Fibroblast of lung (primary cell): ENCODE data around the gene STARD3. TPM values are rescaled to one million over a fixed set of nuclear protein-coding genes. Genes with fewer than 3 reads are reported as not detected.

Experiments
- DNase-seq, 2 donors: peaks; one replicate each; pipeline versions ENCODE4 v3.0.0 to v3.0.0-alpha.2; 2010; ENCODE audit warnings: low read depth in 2 of 2
- H2AFZ ChIP-seq: 2 replicates; pipeline ENCODE4 v1.5.1; 2012; ENCODE audit warnings: low read length, control low read depth, inconsistent platforms
- H3K27ac ChIP-seq: 2 replicates; pipeline ENCODE4 v1.5.1; 2011; ENCODE audit warnings: low read length, control low read depth; ENCODE audit not compliant: insufficient read depth
- H3K27me3 ChIP-seq: 2 replicates; pipeline ENCODE4 v1.5.1; 2011; ENCODE audit warnings: mild to moderate bottlenecking, low read length; ENCODE audit not compliant: control insufficient read depth, insufficient read depth
- H3K36me3 ChIP-seq: 2 replicates; pipeline ENCODE4 v1.5.1; 2011; ENCODE audit warnings: low read length; ENCODE audit not compliant: control insufficient read depth, insufficient read depth
- H3K4me1 ChIP-seq: 2 replicates; pipeline ENCODE4 v1.5.1; 2011; ENCODE audit warnings: low read length; ENCODE audit not compliant: control insufficient read depth, insufficient read depth; ENCODE audit errors: extremely low read depth
- H3K4me2 ChIP-seq: 2 replicates; pipeline ENCODE4 v1.5.1; 2011; ENCODE audit warnings: low read length, control low read depth; ENCODE audit not compliant: insufficient read depth; ENCODE audit errors: extremely low read depth
- H3K4me3 ChIP-seq, 4 experiments: fragments of 200-600 bp in 1 of 4; sonication (generic) in 1 of 4; replicated peaks in 1 of 4; 2 replicates each; pipeline ENCODE4 v1.5.1; 2011 to 2016; ENCODE audit warnings: low read length in 4 of 4, low read depth in 3 of 4, mild to moderate bottlenecking in 3 of 4, control low read depth in 2 of 4, inconsistent platforms in 1 of 4, mixed read lengths in 1 of 4; ENCODE audit not compliant: insufficient read depth in 1 of 4; ENCODE audit errors: control extremely low read depth in 1 of 4
- H3K79me2 ChIP-seq: 2 replicates; pipeline ENCODE4 v1.5.1; 2012; ENCODE audit warnings: mild to moderate bottlenecking, low read length, inconsistent platforms; ENCODE audit not compliant: control insufficient read depth, insufficient read depth
- H3K9ac ChIP-seq: 2 replicates; pipeline ENCODE4 v1.5.1; 2011; ENCODE audit warnings: mild to moderate bottlenecking, low read length, control low read depth; ENCODE audit not compliant: insufficient read depth
- H3K9me3 ChIP-seq: 2 replicates; pipeline ENCODE4 v1.5.1; 2012; ENCODE audit warnings: low read depth, low read length; ENCODE audit not compliant: control insufficient read depth, insufficient read depth
- H4K20me1 ChIP-seq: 2 replicates; pipeline ENCODE4 v1.5.1; 2011; ENCODE audit warnings: low read length; ENCODE audit not compliant: control insufficient read depth, insufficient read depth; ENCODE audit errors: extremely low read depth
- EZH2 ChIP-seq: IDR thresholded peaks from 2 replicates; pipeline ENCODE4 v1.5.1; 2012; ENCODE audit warnings: low read length, control low read depth, mild to moderate bottlenecking; ENCODE audit errors: missing control alignments
- polyA plus RNA-seq, 2 donors: library from polyadenylated mRNA; depleted of rRNA in 1 of 2; stranded (reverse) in 1 of 2; unstranded in 1 of 2; fragments of >200 nt; gene quantifications; 2 replicates each; pipeline ENCODE4 v1.2.1, GENCODE V29; 2011 to 2012; ENCODE audit warnings: missing spikeins in 1 of 2
- total RNA-seq: library from RNA; depleted of rRNA; stranded (reverse); fragments of >200 nt; gene quantifications from 2 replicates; pipeline ENCODE4 v1.2.1, GENCODE V29; 2014
- TF ChIP-seq, protein P1 (sequence below), 2 donors: IDR thresholded peaks in 1 of 2; conservative IDR thresholded peaks in 1 of 2; 1 replicate in 1 of 2; 2 replicates in 1 of 2; pipeline ENCODE4 v1.5.1; 2011 to 2012; ENCODE audit warnings: low read length in 2 of 2, control low read depth in 1 of 2, inconsistent platforms in 1 of 2, low read depth in 1 of 2, mild to moderate bottlenecking in 1 of 2

STARD3 gene
- total and polyA plus RNA-seq, 2 donors (not counting 1 experiment from before 2014, with no cell fraction given) = 30.4 to 31.7 TPM

DNA sequence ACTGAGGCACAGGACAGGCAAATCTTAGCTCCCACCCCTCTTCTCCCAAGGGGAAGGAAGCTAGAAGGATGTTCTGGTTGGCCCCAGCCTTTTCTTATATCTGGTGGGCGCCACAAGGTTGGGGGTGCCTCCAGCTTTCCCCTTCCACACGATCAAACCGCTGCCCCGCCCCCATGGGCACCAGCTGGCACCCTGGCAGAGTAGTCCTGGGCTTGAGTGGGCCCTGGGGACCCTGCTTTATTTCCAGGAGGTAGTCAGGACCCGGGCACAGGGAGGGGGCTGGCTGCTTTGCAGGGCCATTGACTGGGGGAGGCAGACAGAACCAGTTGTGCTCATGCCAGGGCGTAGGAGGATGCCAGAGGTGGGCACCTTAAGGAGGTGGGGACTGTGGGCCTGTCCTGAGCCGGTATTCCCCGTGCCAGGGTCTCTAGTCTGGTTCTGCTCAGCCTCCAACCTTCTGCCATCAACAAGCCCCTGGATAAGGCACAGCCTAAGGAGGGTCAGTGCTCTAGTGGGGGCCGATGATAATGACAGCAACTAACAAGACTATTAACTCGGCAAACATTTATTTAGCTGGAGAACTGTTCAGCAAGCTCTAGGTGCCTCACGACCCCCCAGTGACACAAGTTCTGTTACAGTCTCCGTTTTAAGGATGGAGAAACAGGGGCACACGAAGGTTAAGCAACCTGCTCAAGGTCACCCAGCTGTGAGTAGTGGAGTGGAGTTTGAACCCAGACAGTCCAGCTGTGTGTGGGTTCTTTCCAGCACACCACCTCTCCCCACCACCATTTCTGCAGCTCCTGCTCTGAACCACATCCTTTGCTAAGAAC is 17.8 kb upstream of the STARD3 start:
- Histone ChIP-seq H3K9me3 (no peaks in the 10 kb centered on the region), H3K4me3 (no peak overlapping the region), H3K4me2 (peak overlapping the region; percentile 87), H4K20me1 (no peaks in the 10 kb centered on the region), H3K27me3 (peaks cover 25% of the 10 kb centered on the region), H3K27ac (no peak overlapping the region), H3K79me2 (no peaks in the 10 kb centered on the region), H2AFZ (no peak overlapping the region), H3K36me3 (no peaks in the 10 kb centered on the region), H3K9ac (no peak overlapping the region), H3K4me1 (no peaks in the 10 kb centered on the region)
- DNase-seq = no peak
- TF ChIP-seq, protein P1, sequence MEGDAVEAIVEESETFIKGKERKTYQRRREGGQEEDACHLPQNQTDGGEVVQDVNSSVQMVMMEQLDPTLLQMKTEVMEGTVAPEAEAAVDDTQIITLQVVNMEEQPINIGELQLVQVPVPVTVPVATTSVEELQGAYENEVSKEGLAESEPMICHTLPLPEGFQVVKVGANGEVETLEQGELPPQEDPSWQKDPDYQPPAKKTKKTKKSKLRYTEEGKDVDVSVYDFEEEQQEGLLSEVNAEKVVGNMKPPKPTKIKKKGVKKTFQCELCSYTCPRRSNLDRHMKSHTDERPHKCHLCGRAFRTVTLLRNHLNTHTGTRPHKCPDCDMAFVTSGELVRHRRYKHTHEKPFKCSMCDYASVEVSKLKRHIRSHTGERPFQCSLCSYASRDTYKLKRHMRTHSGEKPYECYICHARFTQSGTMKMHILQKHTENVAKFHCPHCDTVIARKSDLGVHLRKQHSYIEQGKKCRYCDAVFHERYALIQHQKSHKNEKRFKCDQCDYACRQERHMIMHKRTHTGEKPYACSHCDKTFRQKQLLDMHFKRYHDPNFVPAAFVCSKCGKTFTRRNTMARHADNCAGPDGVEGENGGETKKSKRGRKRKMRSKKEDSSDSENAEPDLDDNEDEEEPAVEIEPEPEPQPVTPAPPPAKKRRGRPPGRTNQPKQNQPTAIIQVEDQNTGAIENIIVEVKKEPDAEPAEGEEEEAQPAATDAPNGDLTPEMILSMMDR (conservative IDR thresholded peaks at IDR 0.05 in 1 of 2, IDR thresholded peaks at IDR 0.05 in 1 of 2; ENCODE audit: low read depth in 1 of 2, low read length in 2 of 2) = no peak
- no peak for TF ChIP-seq EZH2

DNA sequence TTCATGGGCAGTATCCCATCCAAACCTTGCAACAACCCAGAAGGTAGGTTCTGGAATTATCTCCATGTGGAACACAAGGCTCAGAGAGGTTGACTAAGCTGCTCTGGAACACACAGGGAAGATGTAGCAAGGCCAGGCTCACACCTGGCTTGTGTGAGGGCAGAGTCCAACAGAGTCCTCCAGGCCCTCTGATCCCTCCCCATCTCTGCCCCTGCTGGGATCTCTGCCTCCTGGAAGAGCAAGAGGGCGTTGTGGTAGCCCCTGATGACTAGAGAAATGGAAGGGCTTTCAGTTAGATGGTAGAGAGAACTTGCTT is 17.2 kb upstream of the STARD3 start:
- Histone ChIP-seq H3K4me2 (no peak overlapping the region), H3K9me3 (no peaks in the 10 kb centered on the region), H3K27me3 (peaks cover 25% of the 10 kb centered on the region), H3K9ac (no peak overlapping the region), H3K4me1 (no peaks in the 10 kb centered on the region), H3K36me3 (no peaks in the 10 kb centered on the region), H4K20me1 (no peaks in the 10 kb centered on the region), H3K79me2 (no peaks in the 10 kb centered on the region), H3K4me3 (no peak overlapping the region), H3K27ac (no peak overlapping the region), H2AFZ (no peak overlapping the region)
- DNase-seq = no peak
- TF ChIP-seq, protein P1 (conservative IDR thresholded peaks at IDR 0.05 in 1 of 2, IDR thresholded peaks at IDR 0.05 in 1 of 2; ENCODE audit: low read depth in 1 of 2, low read length in 2 of 2) = no peak
- no peak for TF ChIP-seq EZH2

DNA sequence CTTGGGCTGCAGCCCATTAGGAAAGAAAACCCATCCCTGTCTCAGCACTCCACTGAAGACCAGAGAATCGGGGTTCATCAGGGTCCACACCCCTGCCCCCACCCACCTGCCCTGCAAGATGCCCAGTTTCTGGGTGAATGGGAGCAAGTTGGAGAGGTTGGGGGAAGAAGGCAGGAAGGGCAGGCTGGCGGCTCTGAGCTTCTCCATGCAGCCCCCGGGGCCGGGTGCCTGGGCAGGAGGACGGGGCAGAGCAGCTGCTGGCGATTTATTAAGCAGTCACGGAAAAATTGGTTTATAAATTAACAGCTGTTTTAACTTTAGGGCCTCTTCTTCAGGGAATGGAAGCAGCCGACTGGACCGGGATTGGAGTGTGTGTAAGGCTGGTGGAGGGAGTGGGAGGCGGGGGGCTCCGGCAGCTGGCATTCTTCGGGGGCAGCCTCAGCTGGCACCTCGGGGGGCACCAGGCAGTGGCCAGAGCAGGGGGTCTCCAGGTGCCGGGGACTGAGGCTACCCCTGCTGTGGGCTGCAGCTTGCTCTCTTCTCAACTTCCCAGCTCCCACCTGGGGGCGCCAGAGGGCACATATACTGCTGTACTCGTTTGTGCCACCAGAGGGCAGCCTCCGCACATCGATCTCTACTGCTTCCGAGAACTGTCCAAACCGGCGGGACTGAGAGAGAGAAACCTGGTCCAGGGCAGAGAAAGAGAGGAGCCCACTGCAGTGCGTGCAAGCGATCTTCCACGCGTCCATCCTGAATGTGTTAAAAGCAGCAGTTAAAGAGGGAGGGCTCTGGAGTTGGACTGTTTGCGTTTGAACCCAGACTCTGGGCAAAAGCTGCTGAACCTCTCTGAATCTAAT is 15.2 kb upstream of the STARD3 start:
- H3K36me3 ChIP-seq = no peaks in the 10 kb centered on the region
- no peaks in the 10 kb centered on the region for H4K20me1 ChIP-seq
- H3K79me2 ChIP-seq = no peaks in the 10 kb centered on the region
- peaks cover 41% of the 10 kb centered on the region for H3K27me3 ChIP-seq
- H3K4me1 ChIP-seq = no peaks in the 10 kb centered on the region
- TF ChIP-seq, protein P1 (conservative IDR thresholded peaks at IDR 0.05 in 1 of 2, IDR thresholded peaks at IDR 0.05 in 1 of 2; ENCODE audit: low read depth in 1 of 2, low read length in 2 of 2) = peak; percentile 100
- TF ChIP-seq EZH2 = peak; percentile 58
- DNase-seq = peak; percentile 56 to 76
- no peak overlapping the region for H3K9ac ChIP-seq
- no peak overlapping the region for H3K4me3 ChIP-seq
- H3K27ac ChIP-seq = no peak overlapping the region
- H2AFZ ChIP-seq = no peak overlapping the region
- no peaks in the 10 kb centered on the region for H3K9me3 ChIP-seq
- H3K4me2 ChIP-seq = peak overlapping the region; percentile 74
